HG03378 (cell line): ENCODE data around the gene CHRM3.

Source experiments
- ATAC-seq: cut with Tn5 transposase; IDR thresholded peaks from one replicate; pipeline ENCODE4 v1.9.1; 2021; ENCODE audit warnings: mild to moderate bottlenecking, moderate library complexity; ENCODE audit not compliant: unreplicated experiment

CHRM3 gene

GRCh38 chr1:239394107-239394506 lies 7.7 kb downstream of the CHRM3 start:
- ATAC-seq, result no peak

DNA sequence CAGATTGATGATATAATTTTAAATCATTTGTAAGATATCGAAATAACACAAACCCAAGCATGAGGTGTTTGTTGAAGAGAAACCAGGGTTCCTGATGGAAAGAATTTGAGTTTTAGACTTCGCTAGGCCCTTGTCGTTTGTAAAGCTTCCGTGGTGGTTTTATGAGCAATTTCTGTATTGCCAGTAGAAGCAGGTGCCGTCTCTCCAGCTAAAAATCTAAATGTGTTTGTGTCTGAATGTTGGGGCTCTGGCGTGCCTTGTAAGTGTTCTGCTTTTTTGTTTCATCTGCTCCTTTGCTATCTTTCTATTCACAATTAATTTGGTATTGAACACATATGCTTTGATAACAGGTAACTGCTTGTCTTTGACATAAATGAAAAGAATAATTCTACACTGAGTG lies 27.5 kb downstream of the CHRM3 start:
- ATAC-seq, result no peak

GRCh38 chr1:239417221-239417620 lies 30.9 kb downstream of the CHRM3 start:
- ATAC-seq, result no peak

GRCh38 chr1:239417986-239418640 lies 31.7 kb downstream of the CHRM3 start:
- ATAC-seq, result no peak

GRCh38 chr1:239418681-239419080 lies 32.3 kb downstream of the CHRM3 start:
- ATAC-seq, result no peak

GRCh38 chr1:239421811-239422210 lies 35.4 kb downstream of the CHRM3 start:
- ATAC-seq, result no peak

DNA sequence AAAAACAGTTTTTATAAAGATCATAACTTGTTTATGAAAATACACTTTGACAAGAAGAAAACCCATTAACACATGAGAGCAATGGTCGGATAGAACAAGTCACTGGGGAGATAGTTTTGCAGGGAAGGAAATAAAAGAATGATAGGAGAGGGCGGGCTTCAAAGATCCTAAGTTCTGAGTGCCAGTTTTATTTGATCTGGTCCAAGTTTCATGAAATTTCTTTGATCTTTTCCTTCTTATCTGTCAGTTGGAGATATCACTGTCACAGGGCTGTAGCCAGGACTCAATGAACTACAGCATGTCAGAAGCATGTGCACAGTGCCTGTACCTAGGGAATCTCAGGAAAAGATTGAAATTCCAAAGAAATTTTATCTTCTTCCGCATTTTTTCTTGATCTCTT lies 36.5 kb downstream of the CHRM3 start:
- ATAC-seq, result no peak

- ATAC-seq, result no peak
Observed at GRCh38 chr1:239426821-239427475, 40.6 kb downstream of the CHRM3 start.

DNA sequence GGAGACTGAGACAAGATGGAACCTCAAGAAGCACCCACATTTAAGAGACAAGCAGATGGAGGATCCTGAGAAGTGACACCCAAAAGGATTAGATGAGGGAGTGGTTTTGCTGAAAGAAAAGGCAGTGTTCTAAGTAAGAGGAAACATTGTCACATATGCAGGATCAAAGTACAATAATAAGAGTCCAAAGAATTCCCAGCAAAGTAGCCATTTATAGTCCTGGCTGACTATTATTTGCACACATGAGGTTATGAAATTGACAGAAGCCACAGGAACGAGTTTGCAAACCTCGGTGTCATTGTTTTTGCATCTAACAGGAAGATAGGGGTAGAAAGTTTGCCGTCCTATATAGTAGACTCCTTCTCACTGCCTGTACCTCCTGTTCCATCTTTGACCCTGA lies 41.3 kb downstream of the CHRM3 start:
- ATAC-seq, result no peak

DNA sequence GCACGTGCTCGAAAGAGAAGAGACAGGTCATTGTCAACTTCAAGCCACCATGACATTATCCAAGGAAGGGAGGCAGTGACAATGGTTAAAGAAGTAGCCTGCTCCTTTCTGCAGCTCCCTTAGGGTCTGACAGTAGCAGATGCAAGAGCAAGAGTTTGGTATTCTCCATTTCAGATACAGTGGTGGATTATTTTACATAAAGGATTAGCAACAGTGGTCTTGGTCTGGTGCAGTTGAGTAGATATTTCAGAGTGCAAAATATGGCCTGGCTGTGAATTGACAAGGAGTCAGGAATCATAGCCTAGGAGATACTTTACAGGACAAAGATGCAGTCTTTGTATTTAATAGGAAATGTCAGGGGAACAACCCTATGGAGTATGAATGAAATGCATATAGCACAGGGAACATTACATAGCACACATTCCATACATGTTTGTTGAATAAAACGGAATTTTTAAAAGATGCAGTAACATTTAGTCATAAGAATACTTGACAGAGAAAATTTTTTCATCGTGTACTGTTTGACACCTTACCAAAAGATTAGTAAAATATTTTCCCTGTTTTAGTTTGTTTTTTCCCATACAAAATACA lies 41.8 kb downstream of the CHRM3 start:
- ATAC-seq, result no peak

- ATAC-seq, result no peak
Observed at GRCh38 chr1:239429163-239429562, 42.8 kb downstream of the CHRM3 start.

GRCh38 chr1:239432255-239432654 lies 45.9 kb downstream of the CHRM3 start:
- ATAC-seq, result no peak

GRCh38 chr1:239434181-239434580 lies 47.8 kb downstream of the CHRM3 start:
- ATAC-seq, result no peak
